HG03108 (cell line): ENCODE data around the gene SLIT3.
A peak's percentile ranks its signal among the peaks of the same experiment; 100 is the strongest.

ENCODE experiments used
- ATAC-seq: cut with Tn5 transposase; IDR thresholded peaks from one replicate; pipeline ENCODE4 v1.9.1; 2021; ENCODE audit warnings: moderate library complexity; ENCODE audit not compliant: unreplicated experiment

SLIT3 gene

GRCh38 chr5:169300468-169301385, at the start of gene SLIT3:
SLIT3 (minus strand) TSS chr5:169301139; CDS start chr5:169300709, 430 bp downstream.
- ATAC-seq, result no peak

- no peak for ATAC-seq
Measured at GRCh38 chr5:169350016-169350415, 49.1 kb upstream of the SLIT3 start.

GRCh38 chr5:169347786-169348185, 46.8 kb upstream of the SLIT3 start:
- ATAC-seq, result no peak

GRCh38 chr5:169344629-169345028, 43.7 kb upstream of the SLIT3 start:
- no peak for ATAC-seq

GRCh38 chr5:169343766-169344165, 42.8 kb upstream of the SLIT3 start:
- no peak for ATAC-seq

- ATAC-seq, result no peak
Measured at GRCh38 chr5:169341556-169341955, 40.6 kb upstream of the SLIT3 start.

- peak; percentile 75 for ATAC-seq
Measured at GRCh38 chr5:169339869-169340268, 38.9 kb upstream of the SLIT3 start.

GRCh38 chr5:169336242-169336641, 35.3 kb upstream of the SLIT3 start:
- ATAC-seq, result no peak

- ATAC-seq, result no peak
Measured at GRCh38 chr5:169335806-169336205, 34.9 kb upstream of the SLIT3 start.

- no peak for ATAC-seq
Measured at GRCh38 chr5:169333518-169333917, 32.6 kb upstream of the SLIT3 start.

- no peak for ATAC-seq
Measured at GRCh38 chr5:169331292-169331852, 30.4 kb upstream of the SLIT3 start.

- no peak for ATAC-seq
Measured at GRCh38 chr5:169328401-169328800, 27.5 kb upstream of the SLIT3 start.

GRCh38 chr5:169325273-169325672, 24.3 kb upstream of the SLIT3 start:
- no peak for ATAC-seq

GRCh38 chr5:169318556-169318955, 17.6 kb upstream of the SLIT3 start:
- no peak for ATAC-seq

- ATAC-seq, result no peak
Measured at GRCh38 chr5:169307646-169308045, 6.7 kb upstream of the SLIT3 start.

- no peak for ATAC-seq
Measured at GRCh38 chr5:169305366-169305765, 4.4 kb upstream of the SLIT3 start.

- no peak for ATAC-seq
Measured at GRCh38 chr5:169304175-169304574, 3.2 kb upstream of the SLIT3 start.

- ATAC-seq, result no peak
Measured at GRCh38 chr5:169303119-169303515, 2.2 kb upstream of the SLIT3 start.

- no peak for ATAC-seq
Measured at GRCh38 chr5:169302491-169303118, 1.7 kb upstream of the SLIT3 start.

- no peak for ATAC-seq
Measured at GRCh38 chr5:169301986-169302385, 1.0 kb upstream of the SLIT3 start.

- ATAC-seq, result no peak
Measured at GRCh38 chr5:169301386-169301934, 521 bp upstream of the SLIT3 start.
